Uterus (tissue), 2 donors: ENCODE data around the gene CIITA.

ENCODE experiments used
- CTCF ChIP-seq, 4 experiments: fragments of 200-600 bp in 2 of 4; fragments of 450-650 bp in 2 of 4; sonication (generic) in 2 of 4; IDR thresholded peaks; one replicate each; pipeline ENCODE4 v1.5.1; 2016 to 2019; ENCODE audit warnings: antibody characterized with exemption in 4 of 4, mild to moderate bottlenecking in 2 of 4, moderate library complexity in 1 of 4
- POLR2A ChIP-seq, 2 donors: fragments of 450-650 bp; IDR thresholded peaks; one replicate each; pipeline ENCODE4 v1.6.1; 2016; ENCODE audit warnings: antibody characterized with exemption in 2 of 2, mild to moderate bottlenecking in 1 of 2, moderate library complexity in 1 of 2

GRCh38 chr16:10934325-10935107 is 57.5 kb downstream of the CIITA start:
- TF ChIP-seq CTCF (IDR thresholded peaks at IDR 0.05) (no peak), POLR2A (IDR thresholded peaks at IDR 0.05) (no peak)
